Nephron (organoid): Measurements from ENCODE around the gene DCAF15.
A peak's percentile ranks its signal among the peaks of the same experiment; 100 is the strongest.
"Not testable (repeated sequence)": the region's sequence is repeated elsewhere in the genome, so short reads cannot be mapped to it uniquely, and the experiment has no call there.

Source experiments
- H3K27ac Mint-ChIP-seq, 3 experiments: 2 replicates each; pipeline ENCODE4 v1.8.0; 2020; ENCODE audit warnings: mixed read lengths in 3 of 3, mild to moderate bottlenecking in 2 of 3, moderate library complexity in 1 of 3
- H3K27me3 Mint-ChIP-seq: 2 replicates; pipeline ENCODE4 v1.8.0; 2021; ENCODE audit warnings: low read depth, mild to moderate bottlenecking, moderate library complexity, mixed read lengths
- H3K36me3 Mint-ChIP-seq: 2 replicates; pipeline ENCODE4 v1.8.0; 2020; ENCODE audit warnings: low read depth, mixed read lengths
- H3K4me1 Mint-ChIP-seq: 2 replicates; pipeline ENCODE4 v1.8.0; 2020; ENCODE audit warnings: mixed read lengths
- H3K4me3 Mint-ChIP-seq, 3 experiments: 2 replicates each; pipeline ENCODE4 v1.8.0; 2020; ENCODE audit warnings: mild to moderate bottlenecking in 3 of 3, mixed read lengths in 3 of 3, moderate library complexity in 2 of 3
- H3K9me3 Mint-ChIP-seq: 2 replicates; pipeline ENCODE4 v1.8.0; 2020; ENCODE audit warnings: mixed read lengths
- TF ChIP-seq, protein P1 (sequence below), 3 experiments: fragments of 200-600 bp; sonication (generic); IDR thresholded peaks; one replicate each; pipeline ENCODE4 v1.5.0; 2021; ENCODE audit warnings: antibody characterized with exemption in 3 of 3; ENCODE audit not compliant: unreplicated experiment in 3 of 3

DCAF15 gene

DNA sequence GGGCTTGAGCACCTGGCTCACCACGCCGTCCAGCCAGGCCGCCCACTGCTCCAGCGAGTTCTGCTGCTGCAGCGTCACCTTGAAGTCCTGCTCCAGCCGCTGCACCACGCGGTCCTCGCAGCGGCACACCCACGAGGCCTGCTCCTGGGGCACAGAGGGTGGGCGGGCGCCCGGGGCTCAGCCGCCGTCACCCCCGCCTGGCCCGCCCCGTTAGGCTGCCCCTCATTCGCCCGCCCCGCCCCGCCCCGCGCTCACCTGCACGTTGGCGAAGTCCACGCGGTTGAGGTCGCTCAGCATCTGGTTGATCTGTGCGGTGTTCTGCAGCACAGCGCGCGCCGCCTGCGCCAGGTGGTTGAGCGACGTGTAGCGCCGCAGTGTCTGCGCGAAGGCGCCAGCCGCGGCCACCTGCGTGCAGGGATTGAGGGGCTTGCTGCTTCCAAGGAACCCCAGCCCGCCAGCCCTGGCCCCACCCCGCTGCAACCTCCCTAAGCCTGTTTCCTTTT, 11.3 kb downstream of the DCAF15 start:
- Mint-ChIP-seq H3K36me3 (peaks cover 22% of the 10 kb centered on the region), H3K4me1 (peaks cover 4% of the 10 kb centered on the region), H3K27me3 (no peaks in the 10 kb centered on the region), H3K4me3 (no peak overlapping the region), H3K9me3 (no peaks in the 10 kb centered on the region), H3K27ac (no peak overlapping the region)
- TF ChIP-seq, protein P1, sequence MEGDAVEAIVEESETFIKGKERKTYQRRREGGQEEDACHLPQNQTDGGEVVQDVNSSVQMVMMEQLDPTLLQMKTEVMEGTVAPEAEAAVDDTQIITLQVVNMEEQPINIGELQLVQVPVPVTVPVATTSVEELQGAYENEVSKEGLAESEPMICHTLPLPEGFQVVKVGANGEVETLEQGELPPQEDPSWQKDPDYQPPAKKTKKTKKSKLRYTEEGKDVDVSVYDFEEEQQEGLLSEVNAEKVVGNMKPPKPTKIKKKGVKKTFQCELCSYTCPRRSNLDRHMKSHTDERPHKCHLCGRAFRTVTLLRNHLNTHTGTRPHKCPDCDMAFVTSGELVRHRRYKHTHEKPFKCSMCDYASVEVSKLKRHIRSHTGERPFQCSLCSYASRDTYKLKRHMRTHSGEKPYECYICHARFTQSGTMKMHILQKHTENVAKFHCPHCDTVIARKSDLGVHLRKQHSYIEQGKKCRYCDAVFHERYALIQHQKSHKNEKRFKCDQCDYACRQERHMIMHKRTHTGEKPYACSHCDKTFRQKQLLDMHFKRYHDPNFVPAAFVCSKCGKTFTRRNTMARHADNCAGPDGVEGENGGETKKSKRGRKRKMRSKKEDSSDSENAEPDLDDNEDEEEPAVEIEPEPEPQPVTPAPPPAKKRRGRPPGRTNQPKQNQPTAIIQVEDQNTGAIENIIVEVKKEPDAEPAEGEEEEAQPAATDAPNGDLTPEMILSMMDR (IDR thresholded peaks at IDR 0.05; ENCODE audit: unreplicated experiment in 3 of 3), result no peak

DNA sequence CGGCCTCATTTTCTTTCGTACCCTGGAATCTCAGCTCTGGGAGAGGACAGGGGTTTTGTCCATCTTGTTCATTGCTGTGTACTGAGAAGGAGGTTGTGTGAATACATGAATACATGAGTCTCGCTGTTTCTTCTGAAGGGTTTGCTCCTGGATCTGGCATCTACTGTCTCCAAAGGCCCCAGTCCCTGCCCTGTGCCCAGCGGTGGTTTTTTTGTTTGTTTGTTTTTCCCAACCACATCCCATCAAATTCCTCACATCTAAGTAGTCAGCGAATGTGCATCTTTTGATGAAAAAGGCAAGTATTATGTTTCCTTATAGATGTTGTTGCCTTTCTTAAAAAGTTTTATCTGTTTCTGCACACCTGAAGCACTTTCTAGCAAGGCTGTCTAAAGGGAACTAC, 12.5 kb downstream of the DCAF15 start:
- TF ChIP-seq, protein P1 (IDR thresholded peaks at IDR 0.05; ENCODE audit: unreplicated experiment in 3 of 3), result no peak

DNA sequence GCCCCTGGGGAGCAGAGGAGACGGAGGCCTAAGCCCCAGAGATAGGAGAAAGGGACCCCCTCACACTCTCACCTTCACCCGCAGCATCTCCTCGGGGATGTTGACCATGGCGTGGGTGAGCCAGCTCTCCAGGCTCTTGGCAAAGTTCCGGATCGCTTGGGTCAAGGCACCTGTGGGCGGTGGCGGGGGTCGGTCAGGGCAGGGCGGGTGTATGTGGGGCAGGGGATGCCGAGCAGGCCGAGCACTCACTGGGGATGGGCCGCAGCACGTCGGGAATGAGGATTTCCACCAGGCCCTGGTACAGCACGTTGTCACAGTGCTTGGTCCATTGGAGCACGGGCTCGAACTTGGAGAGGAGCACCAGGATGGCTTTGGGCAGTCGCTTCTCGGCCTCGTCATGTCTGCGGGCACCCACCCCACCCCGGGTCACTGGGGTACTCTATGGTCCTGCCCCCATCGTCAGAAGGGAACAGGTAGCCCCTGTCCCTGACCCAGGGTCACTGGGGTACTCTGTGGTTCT, 13.1 kb downstream of the DCAF15 start:
- Mint-ChIP-seq H3K27ac (no peak overlapping the region), H3K4me3 (no peak overlapping the region), H3K27me3 (no peaks in the 10 kb centered on the region), H3K9me3 (no peaks in the 10 kb centered on the region), H3K4me1 (peaks cover 4% of the 10 kb centered on the region), H3K36me3 (peaks cover 34% of the 10 kb centered on the region)
- TF ChIP-seq, protein P1 (IDR thresholded peaks at IDR 0.05; ENCODE audit: unreplicated experiment in 3 of 3), result no peak

More for the DNA sequence above, 12.5 kb downstream of the DCAF15 start:
- Mint-ChIP-seq H3K4me3 (no peak overlapping the region), H3K27me3 (no peaks in the 10 kb centered on the region), H3K9me3 (no peaks in the 10 kb centered on the region), H3K36me3 (peaks cover 30% of the 10 kb centered on the region), H3K27ac (peak overlapping the region in 1 of 3 experiments; percentile 45), H3K4me1 (peaks cover 4% of the 10 kb centered on the region)

DNA sequence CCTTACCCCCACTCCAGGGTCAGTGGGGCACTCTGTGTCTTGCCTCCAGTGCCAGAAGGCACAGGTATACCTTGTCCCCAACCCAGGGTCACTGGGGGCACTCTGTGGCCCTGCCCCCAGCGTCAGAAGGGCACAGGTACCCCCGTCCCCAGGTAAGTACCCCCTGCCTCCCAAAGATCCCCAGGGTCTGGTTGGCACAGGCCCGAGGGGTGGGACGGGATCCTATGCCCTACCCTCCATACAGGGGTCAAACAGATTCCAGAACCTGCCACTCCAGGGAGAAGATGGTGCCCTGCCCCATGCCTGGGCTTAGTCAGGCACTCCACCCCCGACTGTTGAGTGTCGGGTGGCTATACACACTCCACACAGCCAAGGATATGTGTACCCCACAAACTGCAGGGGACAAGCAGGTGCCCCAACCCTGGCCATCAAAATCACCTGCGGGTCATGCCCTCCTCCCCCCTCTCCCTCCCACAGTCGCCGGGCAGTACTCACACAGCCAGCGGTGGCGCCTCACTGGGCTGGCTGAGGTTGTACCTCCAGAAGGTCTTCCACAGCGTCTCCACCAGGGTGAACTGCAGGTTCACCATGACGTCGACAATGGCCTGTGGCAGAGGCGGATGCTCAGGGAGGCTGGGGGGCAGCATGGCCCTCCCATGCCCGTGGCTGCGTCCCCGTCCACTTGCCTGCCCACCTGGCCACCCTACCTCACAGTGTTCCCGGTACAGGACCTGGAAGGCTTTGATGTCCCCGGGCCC, 13.8 kb downstream of the DCAF15 start:
- H3K4me3 Mint-ChIP-seq, result no peak overlapping the region
- TF ChIP-seq, protein P1 (IDR thresholded peaks at IDR 0.05; ENCODE audit: unreplicated experiment in 3 of 3), result no peak

DNA sequence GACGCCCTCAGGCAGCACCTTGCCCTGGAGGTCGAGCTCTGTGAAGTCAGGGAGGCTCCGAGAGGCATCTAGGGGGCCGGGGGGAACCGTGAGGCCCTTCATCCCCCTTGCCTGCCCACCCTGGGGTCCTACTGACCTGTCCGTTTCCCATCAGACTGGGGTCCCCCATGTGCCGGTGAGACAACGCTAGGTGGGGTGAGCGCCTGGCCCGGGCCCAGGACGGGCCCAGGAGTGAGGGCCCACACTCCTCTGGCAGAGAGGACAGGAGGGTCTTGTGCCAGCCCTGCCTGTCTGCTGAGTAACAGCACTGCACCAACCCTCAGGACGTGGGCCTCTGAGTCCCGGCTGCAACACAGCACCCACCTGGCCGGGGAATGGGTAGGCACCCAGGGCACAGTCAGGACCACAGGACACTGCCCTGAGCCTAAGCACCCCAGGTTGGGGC, 14.4 kb downstream of the DCAF15 start:
- Mint-ChIP-seq H3K27ac (no peak overlapping the region), H3K4me3 (no peak overlapping the region), H3K4me1 (peaks cover under 1% of the 10 kb centered on the region), H3K27me3 (no peaks in the 10 kb centered on the region), H3K36me3 (peaks cover 26% of the 10 kb centered on the region), H3K9me3 (no peaks in the 10 kb centered on the region)
- TF ChIP-seq, protein P1 (IDR thresholded peaks at IDR 0.05; ENCODE audit: unreplicated experiment in 3 of 3), result no peak

More for the DNA sequence above, 13.8 kb downstream of the DCAF15 start:
- H3K36me3 Mint-ChIP-seq, result peaks cover 31% of the 10 kb centered on the region
- peaks cover 4% of the 10 kb centered on the region for H3K4me1 Mint-ChIP-seq
- H3K9me3 Mint-ChIP-seq, result no peaks in the 10 kb centered on the region
- H3K27me3 Mint-ChIP-seq, result no peaks in the 10 kb centered on the region
- H3K27ac Mint-ChIP-seq, result no peak overlapping the region

DNA sequence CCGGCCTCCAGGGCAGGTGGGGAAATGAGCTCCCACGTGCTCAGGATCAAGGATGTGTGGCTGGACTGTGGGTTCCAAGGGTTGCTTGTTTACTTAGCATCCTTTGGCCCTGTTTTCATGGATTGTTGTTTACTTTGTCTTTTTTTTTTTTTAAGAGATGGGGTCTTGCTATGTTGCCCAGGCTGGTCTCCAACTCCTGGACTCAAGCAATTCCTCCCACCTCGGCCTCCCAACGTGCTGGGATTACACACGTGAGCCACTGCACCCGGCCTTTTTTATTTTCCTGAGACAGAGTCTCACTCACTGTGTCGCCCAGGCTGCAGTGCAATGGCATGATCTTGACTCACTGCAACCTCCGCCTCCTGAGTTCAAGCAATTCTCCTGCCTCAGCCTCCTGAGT, 14.9 kb downstream of the DCAF15 start:
- H3K4me3 Mint-ChIP-seq, H3K27me3 Mint-ChIP-seq, H3K27ac Mint-ChIP-seq, H3K9me3 Mint-ChIP-seq, H3K4me1 Mint-ChIP-seq: not testable (repeated sequence)
- H3K36me3 Mint-ChIP-seq, result peaks cover 26% of the 10 kb centered on the region
